HEK293 (cell line): ENCODE measurements around the gene GATA2.

ENCODE experiments used
- CTCF ChIA-PET: fragments of 350-600 bp; formaldehyde crosslinking; extraction: SDS; loops from one replicate; lab custom pipeline; 2021; ENCODE audit warnings: antibody characterized with exemption; lab: Yijun Ruan, JAX
- POLR2A ChIA-PET: fragments of 300-600 bp; formaldehyde crosslinking; extraction: SDS; loops from one replicate; lab custom pipeline; 2020; ENCODE audit warnings: antibody characterized with exemption, inconsistent platforms; lab: Yijun Ruan, JAX
- H3K27ac ChIP-seq: fragments of 200-500 bp; sonication (Bioruptor generic); 2 replicates; pipeline ENCODE4 v1.5.1; 2014; ENCODE audit warnings: low read depth, low read length, control low read depth, inconsistent platforms; ENCODE audit errors: extremely low read depth
- H3K36me3 ChIP-seq, 2 experiments: fragments of 200-500 bp in 1 of 2; sonication (Bioruptor generic) in 1 of 2; 1 replicate in 1 of 2; 2 replicates in 1 of 2; pipeline ENCODE4 v1.5.1; 2014 to 2017; ENCODE audit warnings: inconsistent platforms in 2 of 2, low read length in 2 of 2; ENCODE audit not compliant: control insufficient read depth in 2 of 2, insufficient read depth in 1 of 2
- H3K4me1 ChIP-seq: fragments of 200-500 bp; sonication (Bioruptor generic); 2 replicates; pipeline ENCODE4 v1.5.1; 2014; ENCODE audit warnings: mild to moderate bottlenecking, low read length, inconsistent platforms; ENCODE audit not compliant: control insufficient read depth, insufficient read depth
- H3K4me3 ChIP-seq: 2 replicates; pipeline ENCODE4 v1.5.1; 2011; ENCODE audit warnings: low read depth, mild to moderate bottlenecking, control low read depth, low read length, moderate library complexity
- H3K9me3 ChIP-seq: fragments of 200-500 bp; sonication (Bioruptor generic); 2 replicates; pipeline ENCODE4 v1.5.1; 2014; ENCODE audit warnings: low read depth, low read length, inconsistent platforms; ENCODE audit not compliant: control insufficient read depth, insufficient read depth
- KLF8 ChIP-seq: fragments of 450-650 bp; formaldehyde crosslinking; IDR thresholded peaks from 2 replicates; pipeline ENCODE4 v1.5.1; 2016; ENCODE audit warnings: missing biosample characterization, missing genetic modification characterization
- SCRT2 ChIP-seq: fragments of 450-650 bp; formaldehyde crosslinking; IDR thresholded peaks from 2 replicates; pipeline ENCODE4 v1.5.1; 2016; ENCODE audit warnings: missing biosample characterization, missing genetic modification characterization
- WT1 ChIP-seq: fragments of 450-650 bp; formaldehyde crosslinking; IDR thresholded peaks from 2 replicates; pipeline ENCODE4 v1.5.1; 2016; ENCODE audit warnings: missing biosample characterization, missing genetic modification characterization
- ZFHX2 ChIP-seq: fragments of 450-650 bp; formaldehyde crosslinking; conservative IDR thresholded peaks from 2 replicates; pipeline ENCODE4 v1.5.1; 2016; ENCODE audit warnings: missing biosample characterization, missing genetic modification characterization
- ZNF133 ChIP-seq: fragments of 450-650 bp; formaldehyde crosslinking; IDR thresholded peaks from 2 replicates; pipeline ENCODE4 v1.5.1; 2016; ENCODE audit warnings: missing biosample characterization, missing genetic modification characterization
- ZNF211 ChIP-seq: fragments of 450-650 bp; formaldehyde crosslinking; IDR thresholded peaks from 2 replicates; pipeline ENCODE4 v1.5.1; 2016; ENCODE audit warnings: low read depth, missing biosample characterization, missing genetic modification characterization
- ZNF248 ChIP-seq: fragments of 450-650 bp; formaldehyde crosslinking; IDR thresholded peaks from 2 replicates; pipeline ENCODE4 v1.5.1; 2017; ENCODE audit warnings: missing biosample characterization, missing genetic modification characterization
- ZNF274 ChIP-seq, 2 experiments: fragments of 200-500 bp in 1 of 2; fragments of 450-650 bp in 1 of 2; sonication (Bioruptor generic) in 1 of 2; formaldehyde crosslinking in 1 of 2; IDR thresholded peaks; 2 replicates each; pipeline versions ENCODE4 v1.5.1 to v1.6.1; 2014 to 2016; ENCODE audit warnings: borderline replicate concordance in 1 of 2, inconsistent platforms in 1 of 2, low read length in 1 of 2, missing biosample characterization in 1 of 2, missing genetic modification characterization in 1 of 2
- ZNF302 ChIP-seq: fragments of 450-650 bp; formaldehyde crosslinking; IDR thresholded peaks from 2 replicates; pipeline ENCODE4 v1.5.1; 2016; ENCODE audit warnings: missing biosample characterization, missing genetic modification characterization, low read depth
- ZNF354C ChIP-seq: fragments of 450-650 bp; formaldehyde crosslinking; IDR thresholded peaks from 2 replicates; pipeline ENCODE4 v1.5.1; 2016; ENCODE audit warnings: missing biosample characterization, missing genetic modification characterization, low read depth, borderline replicate concordance
- ZNF48 ChIP-seq: fragments of 450-650 bp; formaldehyde crosslinking; IDR thresholded peaks from 2 replicates; pipeline ENCODE4 v1.5.1; 2016; ENCODE audit warnings: missing biosample characterization, missing genetic modification characterization
- ZNF624 ChIP-seq: fragments of 450-650 bp; formaldehyde crosslinking; IDR thresholded peaks from 2 replicates; pipeline ENCODE4 v1.5.1; 2017; ENCODE audit warnings: missing biosample characterization, missing genetic modification characterization
- ZNF629 ChIP-seq: fragments of 450-650 bp; formaldehyde crosslinking; IDR thresholded peaks from 2 replicates; pipeline ENCODE4 v1.5.1; 2017; ENCODE audit warnings: missing biosample characterization, missing genetic modification characterization
- ZNF843 ChIP-seq: fragments of 450-650 bp; formaldehyde crosslinking; IDR thresholded peaks from 2 replicates; pipeline ENCODE4 v1.5.1; 2016; ENCODE audit warnings: missing biosample characterization, missing genetic modification characterization
- TF ChIP-seq, protein P1 (sequence below): fragments of 450-650 bp; formaldehyde crosslinking; IDR thresholded peaks from 2 replicates; pipeline ENCODE4 v1.5.1; 2016; ENCODE audit warnings: missing biosample characterization, missing genetic modification characterization, borderline replicate concordance
- TF ChIP-seq, protein P2 (sequence below): fragments of 450-650 bp; formaldehyde crosslinking; IDR thresholded peaks from 2 replicates; pipeline ENCODE4 v1.5.1; 2016; ENCODE audit warnings: missing biosample characterization, missing genetic modification characterization
- TF ChIP-seq, protein P3 (sequence below): fragments of 450-650 bp; formaldehyde crosslinking; IDR thresholded peaks from 2 replicates; pipeline ENCODE4 v1.5.0; 2017; ENCODE audit warnings: missing biosample characterization, missing genetic modification characterization, borderline replicate concordance
- TF ChIP-seq, protein P4 (sequence below): fragments of 450-650 bp; formaldehyde crosslinking; IDR thresholded peaks from 2 replicates; pipeline ENCODE4 v1.5.1; 2016; ENCODE audit warnings: missing biosample characterization, missing genetic modification characterization

Gene GATA2

DNA sequence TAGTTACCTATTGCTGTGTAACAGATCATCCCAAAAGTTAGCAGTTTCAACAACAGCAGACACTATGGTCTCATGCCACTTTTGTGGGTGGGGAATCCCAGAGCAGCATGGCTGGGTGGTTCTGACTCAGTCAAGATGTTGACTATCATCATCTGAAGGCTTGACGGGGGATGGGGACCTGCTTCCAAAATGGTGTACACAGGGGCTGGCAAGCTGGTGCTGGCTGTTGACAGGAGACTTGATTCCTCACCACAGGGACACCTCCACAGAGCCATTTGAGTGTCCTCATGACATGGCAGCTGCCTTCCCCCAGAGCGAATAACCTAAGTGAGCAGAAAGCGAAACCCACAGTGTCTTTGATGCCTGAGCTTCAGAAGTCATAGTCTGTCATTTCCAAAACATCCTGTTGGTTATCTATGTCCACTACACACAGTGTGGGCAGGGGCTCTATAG, 45.4 kb downstream of the GATA2 start:
- POLR2A ChIA-PET, result no interaction called here
- H3K27ac ChIP-seq, result no peak overlapping the region
- H3K9me3 ChIP-seq, result no peaks in the 10 kb centered on the region
- TF ChIP-seq, protein P1, sequence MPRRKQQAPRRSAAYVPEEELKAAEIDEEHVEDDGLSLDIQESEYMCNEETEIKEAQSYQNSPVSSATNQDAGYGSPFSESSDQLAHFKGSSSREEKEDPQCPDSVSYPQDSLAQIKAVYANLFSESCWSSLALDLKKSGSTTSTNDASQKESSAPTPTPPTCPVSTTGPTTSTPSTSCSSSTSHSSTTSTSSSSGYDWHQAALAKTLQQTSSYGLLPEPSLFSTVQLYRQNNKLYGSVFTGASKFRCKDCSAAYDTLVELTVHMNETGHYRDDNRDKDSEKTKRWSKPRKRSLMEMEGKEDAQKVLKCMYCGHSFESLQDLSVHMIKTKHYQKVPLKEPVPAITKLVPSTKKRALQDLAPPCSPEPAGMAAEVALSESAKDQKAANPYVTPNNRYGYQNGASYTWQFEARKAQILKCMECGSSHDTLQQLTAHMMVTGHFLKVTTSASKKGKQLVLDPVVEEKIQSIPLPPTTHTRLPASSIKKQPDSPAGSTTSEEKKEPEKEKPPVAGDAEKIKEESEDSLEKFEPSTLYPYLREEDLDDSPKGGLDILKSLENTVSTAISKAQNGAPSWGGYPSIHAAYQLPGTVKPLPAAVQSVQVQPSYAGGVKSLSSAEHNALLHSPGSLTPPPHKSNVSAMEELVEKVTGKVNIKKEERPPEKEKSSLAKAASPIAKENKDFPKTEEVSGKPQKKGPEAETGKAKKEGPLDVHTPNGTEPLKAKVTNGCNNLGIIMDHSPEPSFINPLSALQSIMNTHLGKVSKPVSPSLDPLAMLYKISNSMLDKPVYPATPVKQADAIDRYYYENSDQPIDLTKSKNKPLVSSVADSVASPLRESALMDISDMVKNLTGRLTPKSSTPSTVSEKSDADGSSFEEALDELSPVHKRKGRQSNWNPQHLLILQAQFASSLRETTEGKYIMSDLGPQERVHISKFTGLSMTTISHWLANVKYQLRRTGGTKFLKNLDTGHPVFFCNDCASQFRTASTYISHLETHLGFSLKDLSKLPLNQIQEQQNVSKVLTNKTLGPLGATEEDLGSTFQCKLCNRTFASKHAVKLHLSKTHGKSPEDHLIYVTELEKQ (tag by site-specific recombination), result no peak
- TF ChIP-seq ZNF629 (tag by site-specific recombination) (no peak), ZNF48 (no peak), ZNF211 (tag by site-specific recombination) (no peak), ZNF302 (tag by site-specific recombination) (no peak), ZNF843 (tag by site-specific recombination) (no peak), ZFHX2 (tag by site-specific recombination) (no peak), ZNF354C (no peak), ZNF133 (tag by site-specific recombination) (no peak), SCRT2 (no peak), ZNF248 (no peak), ZNF624 (tag by site-specific recombination) (no peak), WT1 (tag by site-specific recombination) (no peak), KLF8 (no peak), ZNF274 (IDR thresholded peaks at IDR 0.05; ENCODE audit: low read length) (no peak), ZNF274 (tag by site-specific recombination; IDR thresholded peaks at IDR 0.05; ENCODE audit: borderline replicate concordance) (no peak)
- TF ChIP-seq, protein P2, sequence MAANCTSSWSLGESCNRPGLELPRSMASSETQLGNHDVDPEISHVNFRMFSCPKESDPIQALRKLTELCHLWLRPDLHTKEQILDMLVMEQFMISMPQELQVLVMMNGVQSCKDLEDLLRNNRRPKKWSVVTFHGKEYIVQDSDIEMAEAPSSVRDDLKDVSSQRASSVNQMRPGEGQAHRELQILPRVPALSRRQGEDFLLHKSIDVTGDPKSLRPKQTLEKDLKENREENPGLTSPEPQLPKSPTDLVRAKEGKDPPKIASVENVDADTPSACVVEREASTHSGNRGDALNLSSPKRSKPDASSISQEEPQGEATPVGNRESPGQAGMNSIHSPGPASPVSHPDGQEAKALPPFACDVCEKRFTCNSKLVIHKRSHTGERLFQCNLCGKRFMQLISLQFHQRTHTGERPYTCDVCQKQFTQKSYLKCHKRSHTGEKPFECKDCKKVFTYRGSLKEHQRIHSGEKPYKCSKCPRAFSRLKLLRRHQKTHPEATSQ (tag by site-specific recombination), result no peak
- TF ChIP-seq, protein P3, sequence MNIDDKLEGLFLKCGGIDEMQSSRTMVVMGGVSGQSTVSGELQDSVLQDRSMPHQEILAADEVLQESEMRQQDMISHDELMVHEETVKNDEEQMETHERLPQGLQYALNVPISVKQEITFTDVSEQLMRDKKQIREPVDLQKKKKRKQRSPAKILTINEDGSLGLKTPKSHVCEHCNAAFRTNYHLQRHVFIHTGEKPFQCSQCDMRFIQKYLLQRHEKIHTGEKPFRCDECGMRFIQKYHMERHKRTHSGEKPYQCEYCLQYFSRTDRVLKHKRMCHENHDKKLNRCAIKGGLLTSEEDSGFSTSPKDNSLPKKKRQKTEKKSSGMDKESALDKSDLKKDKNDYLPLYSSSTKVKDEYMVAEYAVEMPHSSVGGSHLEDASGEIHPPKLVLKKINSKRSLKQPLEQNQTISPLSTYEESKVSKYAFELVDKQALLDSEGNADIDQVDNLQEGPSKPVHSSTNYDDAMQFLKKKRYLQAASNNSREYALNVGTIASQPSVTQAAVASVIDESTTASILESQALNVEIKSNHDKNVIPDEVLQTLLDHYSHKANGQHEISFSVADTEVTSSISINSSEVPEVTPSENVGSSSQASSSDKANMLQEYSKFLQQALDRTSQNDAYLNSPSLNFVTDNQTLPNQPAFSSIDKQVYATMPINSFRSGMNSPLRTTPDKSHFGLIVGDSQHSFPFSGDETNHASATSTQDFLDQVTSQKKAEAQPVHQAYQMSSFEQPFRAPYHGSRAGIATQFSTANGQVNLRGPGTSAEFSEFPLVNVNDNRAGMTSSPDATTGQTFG (tag by site-specific recombination), result no peak
- TF ChIP-seq, protein P4, sequence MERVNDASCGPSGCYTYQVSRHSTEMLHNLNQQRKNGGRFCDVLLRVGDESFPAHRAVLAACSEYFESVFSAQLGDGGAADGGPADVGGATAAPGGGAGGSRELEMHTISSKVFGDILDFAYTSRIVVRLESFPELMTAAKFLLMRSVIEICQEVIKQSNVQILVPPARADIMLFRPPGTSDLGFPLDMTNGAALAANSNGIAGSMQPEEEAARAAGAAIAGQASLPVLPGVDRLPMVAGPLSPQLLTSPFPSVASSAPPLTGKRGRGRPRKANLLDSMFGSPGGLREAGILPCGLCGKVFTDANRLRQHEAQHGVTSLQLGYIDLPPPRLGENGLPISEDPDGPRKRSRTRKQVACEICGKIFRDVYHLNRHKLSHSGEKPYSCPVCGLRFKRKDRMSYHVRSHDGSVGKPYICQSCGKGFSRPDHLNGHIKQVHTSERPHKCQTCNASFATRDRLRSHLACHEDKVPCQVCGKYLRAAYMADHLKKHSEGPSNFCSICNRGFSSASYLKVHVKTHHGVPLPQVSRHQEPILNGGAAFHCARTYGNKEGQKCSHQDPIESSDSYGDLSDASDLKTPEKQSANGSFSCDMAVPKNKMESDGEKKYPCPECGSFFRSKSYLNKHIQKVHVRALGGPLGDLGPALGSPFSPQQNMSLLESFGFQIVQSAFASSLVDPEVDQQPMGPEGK (tag by site-specific recombination), result no peak
- CTCF ChIA-PET, result no interaction called here
- no peaks in the 10 kb centered on the region for H3K4me1 ChIP-seq
- H3K4me3 ChIP-seq, result no peak overlapping the region
- H3K36me3 ChIP-seq, result no peaks in the 10 kb centered on the region
